ENCODE measurements around the gene TMEM187.

Gene TMEM187

GRCh38 chrX:153957224-153957623 lies 15.3 kb upstream of the TMEM187 start:
- Mint-ChIP-seq H3K4me3 (no peak overlapping the region), H3K36me3 (peaks cover 25% of the 10 kb centered on the region), H3K27me3 (no peaks in the 10 kb centered on the region), H3K9me3 (no peaks in the 10 kb centered on the region), H3K27ac (no peak overlapping the region), H3K4me1 (no peaks in the 10 kb centered on the region)
- no peak for ATAC-seq

- Mint-ChIP-seq H3K4me3 (no peak overlapping the region), H3K36me3 (peaks cover 25% of the 10 kb centered on the region), H3K27me3 (no peaks in the 10 kb centered on the region)
These were observed 13.9 kb upstream of the TMEM187 start for GRCh38 chrX:153958605-153959004.

DNA sequence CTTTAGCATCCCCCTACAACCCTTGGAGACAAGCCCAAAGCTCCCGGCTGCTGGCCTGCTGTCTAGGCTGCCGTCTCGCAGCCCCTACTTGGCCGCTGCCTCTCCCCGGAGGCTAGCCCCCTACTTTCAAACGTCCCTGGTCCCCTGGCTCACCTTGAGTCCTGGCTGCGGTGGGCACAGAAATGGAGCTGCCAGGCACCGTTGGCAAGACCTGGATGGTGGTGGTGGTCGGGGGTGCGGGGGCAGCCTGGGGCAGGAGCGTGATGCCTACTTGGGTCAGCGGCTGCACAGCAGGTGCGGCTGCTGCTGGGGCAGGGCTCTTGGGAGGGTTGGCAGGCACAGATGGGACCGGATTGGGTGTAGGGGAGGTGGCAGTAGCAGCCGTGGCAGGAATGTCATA lies 12.9 kb upstream of the TMEM187 start:
- H3K9me3 Mint-ChIP-seq: no peaks in the 10 kb centered on the region
- H3K27ac Mint-ChIP-seq: no peak overlapping the region
- H3K36me3 Mint-ChIP-seq: peaks cover 19% of the 10 kb centered on the region
- ATAC-seq: no peak
- H3K27me3 Mint-ChIP-seq: no peaks in the 10 kb centered on the region
- H3K4me1 Mint-ChIP-seq: peaks cover under 1% of the 10 kb centered on the region
- no peak overlapping the region for H3K4me3 Mint-ChIP-seq

More at GRCh38 chrX:153958605-153959004, 13.9 kb upstream of the TMEM187 start:
- no peak for ATAC-seq
- no peak overlapping the region for H3K27ac Mint-ChIP-seq
- H3K9me3 Mint-ChIP-seq: no peaks in the 10 kb centered on the region
- H3K4me1 Mint-ChIP-seq: no peaks in the 10 kb centered on the region

DNA sequence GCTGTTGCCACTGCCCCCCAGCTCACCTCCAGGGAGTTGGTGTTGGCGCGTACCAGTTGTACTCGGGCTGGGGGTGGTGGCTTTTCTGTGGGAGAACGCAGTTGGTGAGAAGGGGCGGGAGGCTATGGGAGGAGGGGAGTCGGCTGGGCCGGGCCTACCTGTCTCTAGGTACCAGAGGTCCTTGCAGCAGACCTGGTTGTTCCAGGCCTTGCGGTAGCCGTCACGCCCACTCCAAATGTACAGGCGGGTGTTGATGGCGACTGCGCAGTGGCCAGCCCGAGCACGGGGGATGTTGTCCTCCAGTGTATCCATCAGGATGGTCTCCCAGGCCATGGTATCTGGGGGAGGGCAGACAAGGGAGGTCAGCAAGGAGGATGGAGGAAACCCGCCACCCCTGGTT lies 12.5 kb upstream of the TMEM187 start:
- Mint-ChIP-seq H3K27me3 (no peaks in the 10 kb centered on the region), H3K27ac (no peak overlapping the region), H3K36me3 (peaks cover 19% of the 10 kb centered on the region), H3K9me3 (no peaks in the 10 kb centered on the region), H3K4me3 (no peak overlapping the region), H3K4me1 (peaks cover 5% of the 10 kb centered on the region)
- no peak for ATAC-seq

DNA sequence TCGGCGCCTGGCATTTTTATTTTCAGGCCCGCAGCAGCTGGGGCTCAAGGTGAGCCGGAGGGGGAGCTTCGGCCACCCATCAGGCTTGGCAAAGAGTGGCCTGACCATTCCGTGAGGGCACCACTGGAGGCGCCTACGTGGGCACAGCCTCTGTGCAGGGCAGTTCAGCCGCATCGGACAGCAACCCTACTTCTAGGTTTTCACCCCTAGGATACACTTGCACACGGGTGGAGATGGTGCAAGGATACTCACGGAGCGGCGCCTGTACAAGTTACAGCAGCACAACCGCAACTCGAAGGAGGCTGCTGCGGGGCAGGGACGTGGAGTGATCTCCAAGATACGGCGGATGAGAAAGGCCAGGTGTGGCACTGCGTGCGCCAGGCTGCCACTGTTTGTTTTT lies 11.8 kb upstream of the TMEM187 start:
- Mint-ChIP-seq H3K27ac (no peak overlapping the region), H3K9me3 (no peaks in the 10 kb centered on the region), H3K4me1 (peaks cover 12% of the 10 kb centered on the region), H3K4me3 (no peak overlapping the region), H3K36me3 (peaks cover 19% of the 10 kb centered on the region), H3K27me3 (no peaks in the 10 kb centered on the region)
- ATAC-seq: no peak

DNA sequence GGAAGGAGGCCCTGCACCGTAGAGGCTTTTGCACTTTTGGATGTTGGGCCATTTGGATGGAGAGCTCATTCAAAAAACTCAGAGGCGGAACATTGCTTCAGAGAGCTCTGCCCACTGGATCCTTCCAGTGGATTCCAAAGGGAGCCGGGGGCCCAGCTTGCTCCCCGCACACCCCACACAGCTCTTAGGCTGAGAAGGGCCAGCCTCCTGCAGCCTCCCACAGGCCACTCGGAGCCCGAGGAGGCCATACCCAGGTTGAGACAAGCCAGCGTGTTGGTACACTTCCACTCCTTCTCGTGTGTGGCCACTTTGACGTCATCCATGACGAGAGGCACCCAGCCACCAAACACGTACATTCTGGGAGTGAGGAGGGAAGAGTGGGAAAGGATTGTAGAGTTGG lies 11.3 kb upstream of the TMEM187 start:
- Mint-ChIP-seq H3K4me1 (peaks cover 17% of the 10 kb centered on the region), H3K27ac (no peak overlapping the region), H3K36me3 (peaks cover 20% of the 10 kb centered on the region), H3K9me3 (no peaks in the 10 kb centered on the region), H3K4me3 (no peak overlapping the region), H3K27me3 (no peaks in the 10 kb centered on the region)
- no peak for ATAC-seq

DNA sequence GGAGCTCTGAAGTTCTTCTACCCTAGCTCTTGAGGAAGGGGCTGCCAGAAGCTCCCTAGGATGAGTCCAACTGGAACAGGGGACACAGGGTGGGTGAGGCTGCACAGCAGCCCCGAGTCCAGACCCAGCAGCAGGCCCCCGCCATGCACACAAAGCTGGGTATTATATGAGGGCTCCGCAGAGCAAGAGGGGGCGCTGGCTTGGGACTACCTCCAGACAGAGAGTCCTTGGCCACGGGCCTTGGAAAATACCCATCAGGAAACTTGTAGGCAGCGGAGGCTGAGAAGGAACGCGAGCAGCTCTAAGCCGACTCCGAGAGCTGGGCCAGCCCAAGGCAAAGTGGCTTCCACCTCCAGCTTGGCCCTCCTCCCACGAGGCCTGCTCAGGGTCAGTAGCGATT lies 9.0 kb upstream of the TMEM187 start:
- no peaks in the 10 kb centered on the region for H3K27me3 Mint-ChIP-seq
- H3K4me1 Mint-ChIP-seq: peaks cover 38% of the 10 kb centered on the region
- no peak overlapping the region for H3K4me3 Mint-ChIP-seq
- ATAC-seq: no peak
- no peak overlapping the region for H3K27ac Mint-ChIP-seq
- H3K9me3 Mint-ChIP-seq: no peaks in the 10 kb centered on the region
- peaks cover 32% of the 10 kb centered on the region for H3K36me3 Mint-ChIP-seq

DNA sequence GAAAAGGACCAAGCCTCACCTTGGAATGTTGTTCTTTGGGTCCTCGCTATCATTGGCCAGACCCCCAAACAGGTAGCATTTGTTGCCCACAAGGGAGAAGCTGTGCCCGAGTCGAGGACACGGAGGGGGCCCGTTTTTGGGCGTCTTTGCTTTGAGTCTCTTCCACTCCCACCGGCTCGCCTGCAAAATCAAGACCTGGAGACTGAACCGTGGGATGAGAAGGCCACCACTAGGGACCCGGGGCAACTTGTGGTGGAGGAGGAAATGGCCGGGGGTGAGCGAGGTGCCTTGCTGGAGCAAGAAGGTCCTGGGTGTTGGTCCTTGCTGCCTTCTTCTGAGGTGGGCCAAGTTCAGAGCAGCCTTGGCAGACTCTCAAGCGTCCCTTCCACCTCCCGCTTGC lies 8.4 kb upstream of the TMEM187 start:
- ATAC-seq: no peak
- no peak overlapping the region for H3K27ac Mint-ChIP-seq
- no peaks in the 10 kb centered on the region for H3K27me3 Mint-ChIP-seq
- H3K9me3 Mint-ChIP-seq: no peaks in the 10 kb centered on the region
- H3K4me1 Mint-ChIP-seq: peaks cover 43% of the 10 kb centered on the region
- no peak overlapping the region for H3K4me3 Mint-ChIP-seq
- peaks cover 32% of the 10 kb centered on the region for H3K36me3 Mint-ChIP-seq

- Mint-ChIP-seq H3K4me1 (peaks cover 50% of the 10 kb centered on the region), H3K27me3 (no peaks in the 10 kb centered on the region), H3K27ac (peak overlapping the region; percentile 83), H3K4me3 (peak overlapping the region; percentile 51), H3K36me3 (peaks cover 29% of the 10 kb centered on the region), H3K9me3 (no peaks in the 10 kb centered on the region)
- no peak for ATAC-seq
These were observed 7.1 kb upstream of the TMEM187 start for GRCh38 chrX:153965406-153965805.

DNA sequence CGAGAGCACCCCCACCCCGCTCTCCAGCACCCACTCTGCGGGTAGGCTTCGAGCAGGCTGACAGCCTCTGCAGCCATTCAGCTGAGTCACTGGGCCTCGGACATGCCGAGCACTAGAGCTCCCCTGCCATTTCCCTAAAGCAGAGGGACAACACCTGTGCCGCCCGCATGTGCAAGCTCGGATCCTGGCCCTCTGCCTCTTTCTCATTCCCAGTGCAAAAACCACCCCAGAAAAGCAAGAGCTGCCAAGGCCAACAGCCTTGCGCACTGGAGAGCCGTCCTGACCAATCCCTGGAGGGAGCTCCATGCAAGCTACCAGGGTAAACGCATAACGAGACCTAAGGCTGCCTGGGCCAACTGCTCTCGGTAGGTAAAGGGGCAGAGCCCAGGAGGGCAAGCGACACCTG lies 6.3 kb upstream of the TMEM187 start:
- no peaks in the 10 kb centered on the region for H3K9me3 Mint-ChIP-seq
- peaks cover 28% of the 10 kb centered on the region for H3K36me3 Mint-ChIP-seq
- peak overlapping the region; percentile 83 for H3K27ac Mint-ChIP-seq
- peaks cover 50% of the 10 kb centered on the region for H3K4me1 Mint-ChIP-seq
- ATAC-seq: no peak
- H3K27me3 Mint-ChIP-seq: no peaks in the 10 kb centered on the region
- peak overlapping the region; percentile 44 for H3K4me3 Mint-ChIP-seq

- Mint-ChIP-seq H3K4me3 (peak overlapping the region; percentile 100), H3K36me3 (peaks cover 33% of the 10 kb centered on the region), H3K27ac (peak overlapping the region; percentile 83), H3K9me3 (no peaks in the 10 kb centered on the region), H3K27me3 (no peaks in the 10 kb centered on the region), H3K4me1 (peaks cover 50% of the 10 kb centered on the region)
- ATAC-seq: no peak
These were observed 5.6 kb upstream of the TMEM187 start for GRCh38 chrX:153966841-153967535.

DNA sequence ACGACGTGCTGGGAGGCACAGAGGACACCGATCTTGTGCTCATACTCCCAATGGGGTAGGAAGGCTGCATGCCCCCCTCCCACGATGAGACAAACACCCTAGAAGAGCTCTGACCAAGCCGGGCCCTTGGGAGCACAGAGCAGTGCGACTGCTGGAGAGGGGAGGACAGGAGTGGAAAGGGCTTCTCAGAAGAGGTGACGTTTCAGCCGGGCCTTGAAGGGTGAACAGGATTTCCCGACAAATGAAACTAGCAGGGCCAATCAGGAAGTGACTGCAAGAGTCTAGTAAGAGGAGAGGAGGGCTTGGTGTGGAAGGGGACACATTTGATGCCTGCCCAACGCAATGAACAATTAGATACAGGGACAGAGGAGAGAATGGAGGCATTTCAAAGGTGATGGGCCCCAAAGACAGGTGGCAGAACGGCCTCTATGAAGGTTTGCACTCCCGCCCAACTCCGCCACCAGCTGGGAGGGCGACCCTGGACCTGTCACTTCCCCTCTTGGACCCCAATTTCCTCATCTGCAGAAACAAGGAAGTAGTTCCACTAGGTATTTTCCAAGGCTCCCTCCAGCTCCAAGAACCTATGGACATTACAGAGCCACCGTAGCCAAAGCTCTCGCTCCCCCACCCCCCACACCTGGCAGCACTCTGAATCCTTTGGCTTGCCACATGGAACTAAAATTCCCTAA lies 4.9 kb upstream of the TMEM187 start:
- Mint-ChIP-seq H3K27ac (peak overlapping the region; percentile 83), H3K27me3 (no peaks in the 10 kb centered on the region), H3K36me3 (peaks cover 33% of the 10 kb centered on the region), H3K4me1 (peaks cover 50% of the 10 kb centered on the region), H3K9me3 (no peaks in the 10 kb centered on the region), H3K4me3 (peak overlapping the region; percentile 100)
- no peak for ATAC-seq

- no peak for ATAC-seq
- Mint-ChIP-seq H3K36me3 (peaks cover 33% of the 10 kb centered on the region), H3K4me3 (peak overlapping the region; percentile 100), H3K4me1 (peaks cover 52% of the 10 kb centered on the region), H3K27me3 (no peaks in the 10 kb centered on the region), H3K9me3 (no peaks in the 10 kb centered on the region), H3K27ac (peak overlapping the region; percentile 83)
These were observed 4.3 kb upstream of the TMEM187 start for GRCh38 chrX:153968255-153968654.

GRCh38 chrX:153968754-153969124 lies 3.8 kb upstream of the TMEM187 start:
- Mint-ChIP-seq H3K27me3 (no peaks in the 10 kb centered on the region), H3K36me3 (peaks cover 33% of the 10 kb centered on the region), H3K4me3 (peak overlapping the region; percentile 100), H3K4me1 (peaks cover 57% of the 10 kb centered on the region), H3K9me3 (no peaks in the 10 kb centered on the region), H3K27ac (peak overlapping the region; percentile 99)
- ATAC-seq: no peak

GRCh38 chrX:153969125-153969903 lies 3.2 kb upstream of the TMEM187 start:
- Mint-ChIP-seq H3K9me3 (no peaks in the 10 kb centered on the region), H3K36me3 (peaks cover 33% of the 10 kb centered on the region), H3K4me3 (peak overlapping the region; percentile 100), H3K27ac (peak overlapping the region; percentile 99), H3K27me3 (no peaks in the 10 kb centered on the region), H3K4me1 (peaks cover 63% of the 10 kb centered on the region)
- ATAC-seq: no peak
